SK-N-SH (cell line): ENCODE data around the gene PPL.

Source experiments
- EZH2phosphoT487 ChIP-seq: fragments of 200-600 bp; sonication (generic); IDR thresholded peaks from 2 replicates; pipeline ENCODE4 v1.6.1; 2017; ENCODE audit warnings: low read depth, mixed run types, mild to moderate bottlenecking, antibody characterized with exemption, moderate library complexity, borderline replicate concordance
- GABPA ChIP-seq: IDR thresholded peaks from 2 replicates; pipeline ENCODE4 v1.4.0; 2012; ENCODE audit warnings: low read depth, mild to moderate bottlenecking
- JUND ChIP-seq: IDR thresholded peaks from 2 replicates; pipeline ENCODE4 v1.4.0; 2012
- NRF1 ChIP-seq: IDR thresholded peaks from 2 replicates; pipeline ENCODE4 v1.6.1; 2012; ENCODE audit warnings: low read depth, mild to moderate bottlenecking, low read length
- SIN3A ChIP-seq: IDR thresholded peaks from 2 replicates; pipeline ENCODE4 v1.6.1; 2012; ENCODE audit warnings: low read depth, mild to moderate bottlenecking, low read length, moderate library complexity, borderline replicate concordance
- TF ChIP-seq, protein P1 (sequence below): fragments of 200-600 bp; sonication (generic); IDR thresholded peaks from 2 replicates; pipeline ENCODE4 v1.6.1; 2017; ENCODE audit warnings: antibody characterized with exemption, mild to moderate bottlenecking, moderate library complexity
- TF ChIP-seq, protein P2 (sequence below): IDR thresholded peaks from 2 replicates; pipeline ENCODE4; 2012
- TF ChIP-seq, protein P3 (sequence below): IDR thresholded peaks from 2 replicates; pipeline ENCODE4 v1.4.0; 2012; ENCODE audit warnings: low read depth

DNA sequence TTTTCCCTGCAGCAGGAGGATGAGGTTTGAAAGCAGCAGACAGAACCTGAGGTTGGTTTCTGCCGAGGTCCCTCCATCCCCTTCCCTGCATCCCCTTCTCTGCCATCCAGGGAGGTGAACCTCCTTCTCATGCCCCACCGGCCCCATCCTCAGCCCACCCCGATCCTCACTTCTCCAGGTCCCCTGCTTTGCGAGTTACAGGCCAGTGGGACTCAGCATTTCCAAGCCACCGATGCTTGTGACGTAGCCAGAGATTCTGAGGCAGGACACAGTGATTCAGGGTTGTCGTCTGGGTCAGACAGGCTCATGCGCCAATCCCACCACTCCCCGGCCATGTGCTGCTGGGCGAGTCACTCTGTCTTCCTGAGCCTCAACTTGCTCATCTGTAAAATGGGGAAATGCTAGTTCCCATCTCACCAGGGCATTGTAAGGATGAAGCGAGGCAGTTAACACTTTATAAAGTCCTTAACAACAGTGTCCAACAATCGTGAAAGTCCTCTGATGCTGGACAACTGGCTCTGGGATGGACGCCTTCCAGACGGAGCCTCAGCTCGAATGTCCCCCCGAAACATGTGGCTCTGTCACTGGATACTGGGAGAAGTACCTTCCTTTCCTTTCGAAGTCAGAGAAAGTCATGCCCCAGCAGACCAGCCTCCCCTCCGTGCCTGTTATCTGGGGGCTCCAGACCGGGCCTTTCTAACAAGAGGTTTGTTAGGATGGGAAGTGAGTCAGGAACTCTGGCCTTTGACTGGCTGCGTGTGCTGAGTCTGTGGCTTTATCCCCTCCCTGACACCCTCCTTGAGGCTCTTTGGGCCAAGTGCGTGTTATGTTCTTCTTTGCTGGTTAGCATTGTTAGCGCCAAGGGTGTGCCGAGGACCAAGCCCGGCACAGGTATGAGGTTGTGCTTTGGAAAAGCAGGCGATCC, 43.0 kb upstream of the PPL start:
- TF ChIP-seq, protein P1, sequence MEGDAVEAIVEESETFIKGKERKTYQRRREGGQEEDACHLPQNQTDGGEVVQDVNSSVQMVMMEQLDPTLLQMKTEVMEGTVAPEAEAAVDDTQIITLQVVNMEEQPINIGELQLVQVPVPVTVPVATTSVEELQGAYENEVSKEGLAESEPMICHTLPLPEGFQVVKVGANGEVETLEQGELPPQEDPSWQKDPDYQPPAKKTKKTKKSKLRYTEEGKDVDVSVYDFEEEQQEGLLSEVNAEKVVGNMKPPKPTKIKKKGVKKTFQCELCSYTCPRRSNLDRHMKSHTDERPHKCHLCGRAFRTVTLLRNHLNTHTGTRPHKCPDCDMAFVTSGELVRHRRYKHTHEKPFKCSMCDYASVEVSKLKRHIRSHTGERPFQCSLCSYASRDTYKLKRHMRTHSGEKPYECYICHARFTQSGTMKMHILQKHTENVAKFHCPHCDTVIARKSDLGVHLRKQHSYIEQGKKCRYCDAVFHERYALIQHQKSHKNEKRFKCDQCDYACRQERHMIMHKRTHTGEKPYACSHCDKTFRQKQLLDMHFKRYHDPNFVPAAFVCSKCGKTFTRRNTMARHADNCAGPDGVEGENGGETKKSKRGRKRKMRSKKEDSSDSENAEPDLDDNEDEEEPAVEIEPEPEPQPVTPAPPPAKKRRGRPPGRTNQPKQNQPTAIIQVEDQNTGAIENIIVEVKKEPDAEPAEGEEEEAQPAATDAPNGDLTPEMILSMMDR = no peak
- TF ChIP-seq SIN3A (no peak), GABPA (no peak), NRF1 (no peak), JUND (no peak), EZH2phosphoT487 (no peak)
- TF ChIP-seq, protein P2, sequence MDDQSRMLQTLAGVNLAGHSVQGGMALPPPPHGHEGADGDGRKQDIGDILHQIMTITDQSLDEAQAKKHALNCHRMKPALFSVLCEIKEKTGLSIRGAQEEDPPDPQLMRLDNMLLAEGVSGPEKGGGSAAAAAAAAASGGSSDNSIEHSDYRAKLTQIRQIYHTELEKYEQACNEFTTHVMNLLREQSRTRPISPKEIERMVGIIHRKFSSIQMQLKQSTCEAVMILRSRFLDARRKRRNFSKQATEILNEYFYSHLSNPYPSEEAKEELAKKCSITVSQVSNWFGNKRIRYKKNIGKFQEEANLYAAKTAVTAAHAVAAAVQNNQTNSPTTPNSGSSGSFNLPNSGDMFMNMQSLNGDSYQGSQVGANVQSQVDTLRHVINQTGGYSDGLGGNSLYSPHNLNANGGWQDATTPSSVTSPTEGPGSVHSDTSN = no peak
- TF ChIP-seq, protein P3, sequence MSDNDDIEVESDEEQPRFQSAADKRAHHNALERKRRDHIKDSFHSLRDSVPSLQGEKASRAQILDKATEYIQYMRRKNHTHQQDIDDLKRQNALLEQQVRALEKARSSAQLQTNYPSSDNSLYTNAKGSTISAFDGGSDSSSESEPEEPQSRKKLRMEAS = no peak
